Measurements from ENCODE around the gene ZEB2. TPM values are rescaled to one million over a fixed set of nuclear protein-coding genes. Genes with fewer than 3 reads are reported as not detected.
A peak's percentile ranks its signal among the peaks of the same experiment; 100 is the strongest.

The ZEB2 gene
- total and polyA plus RNA-seq, 2 of the 13 experiments (the other 11 are each of a cell fraction or from before 2014, with no cell fraction given) = 0.07 TPM; not detected in 1

- TF ChIP-seq MXD4 (CRISPR knock-in tag; IDR thresholded peaks at IDR 0.05) = no peak
- no peak for TF ChIP-seq ZNF510 (CRISPR knock-in tag; IDR thresholded peaks at IDR 0.05; ENCODE audit: low read depth)
- TF ChIP-seq HOXA9 (CRISPR knock-in tag; IDR thresholded peaks at IDR 0.05; ENCODE audit: borderline replicate concordance) = no peak
- no peak for TF ChIP-seq NR1H2 (CRISPR knock-in tag; IDR thresholded peaks at IDR 0.05; ENCODE audit: borderline replicate concordance, low read depth)
- TF ChIP-seq ZNF598 (CRISPR knock-in tag; IDR thresholded peaks at IDR 0.05; ENCODE audit: borderline replicate concordance) = no peak
- no peak for TF ChIP-seq ZNF512B (CRISPR knock-in tag; IDR thresholded peaks at IDR 0.05; ENCODE audit: borderline replicate concordance)
- no peak for TF ChIP-seq KIAA2018 (CRISPR knock-in tag; IDR thresholded peaks at IDR 0.05; ENCODE audit: borderline replicate concordance)
- no peak for TF ChIP-seq MED1 (CRISPR knock-in tag; IDR thresholded peaks at IDR 0.05)
- TF ChIP-seq NR2F1 (CRISPR knock-in tag; IDR thresholded peaks at IDR 0.05) = peak; percentile 30 to 74; a peak in 2 of 4 replicates
- no peak for TF ChIP-seq CEBPG (CRISPR knock-in tag; IDR thresholded peaks at IDR 0.05)
- TF ChIP-seq ZNF276 (CRISPR knock-in tag; IDR thresholded peaks at IDR 0.05; ENCODE audit: low read depth) = no peak
- peak; percentile 87 for TF ChIP-seq HNF4A (CRISPR knock-in tag; IDR thresholded peaks at IDR 0.05)
Measured at GRCh38 chr2:144370937-144371584, 148.9 kb downstream of the ZEB2 start (continued).

All from HepG2 (cell line).